ENCODE results near the gene RECQL5.

Gene RECQL5

GRCh38 chr17:75631353-75631752, 35.6 kb downstream of the RECQL5 start:
- H3K4me3 ChIP-seq (ENCODE audit: low read depth, low read length), result no peak overlapping the region
- TF ChIP-seq, protein P1, sequence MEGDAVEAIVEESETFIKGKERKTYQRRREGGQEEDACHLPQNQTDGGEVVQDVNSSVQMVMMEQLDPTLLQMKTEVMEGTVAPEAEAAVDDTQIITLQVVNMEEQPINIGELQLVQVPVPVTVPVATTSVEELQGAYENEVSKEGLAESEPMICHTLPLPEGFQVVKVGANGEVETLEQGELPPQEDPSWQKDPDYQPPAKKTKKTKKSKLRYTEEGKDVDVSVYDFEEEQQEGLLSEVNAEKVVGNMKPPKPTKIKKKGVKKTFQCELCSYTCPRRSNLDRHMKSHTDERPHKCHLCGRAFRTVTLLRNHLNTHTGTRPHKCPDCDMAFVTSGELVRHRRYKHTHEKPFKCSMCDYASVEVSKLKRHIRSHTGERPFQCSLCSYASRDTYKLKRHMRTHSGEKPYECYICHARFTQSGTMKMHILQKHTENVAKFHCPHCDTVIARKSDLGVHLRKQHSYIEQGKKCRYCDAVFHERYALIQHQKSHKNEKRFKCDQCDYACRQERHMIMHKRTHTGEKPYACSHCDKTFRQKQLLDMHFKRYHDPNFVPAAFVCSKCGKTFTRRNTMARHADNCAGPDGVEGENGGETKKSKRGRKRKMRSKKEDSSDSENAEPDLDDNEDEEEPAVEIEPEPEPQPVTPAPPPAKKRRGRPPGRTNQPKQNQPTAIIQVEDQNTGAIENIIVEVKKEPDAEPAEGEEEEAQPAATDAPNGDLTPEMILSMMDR (conservative IDR thresholded peaks at IDR 0.05; ENCODE audit: low read depth, low read length), result no peak
- no peak for DNase-seq (ENCODE audit: low read depth)

DNA sequence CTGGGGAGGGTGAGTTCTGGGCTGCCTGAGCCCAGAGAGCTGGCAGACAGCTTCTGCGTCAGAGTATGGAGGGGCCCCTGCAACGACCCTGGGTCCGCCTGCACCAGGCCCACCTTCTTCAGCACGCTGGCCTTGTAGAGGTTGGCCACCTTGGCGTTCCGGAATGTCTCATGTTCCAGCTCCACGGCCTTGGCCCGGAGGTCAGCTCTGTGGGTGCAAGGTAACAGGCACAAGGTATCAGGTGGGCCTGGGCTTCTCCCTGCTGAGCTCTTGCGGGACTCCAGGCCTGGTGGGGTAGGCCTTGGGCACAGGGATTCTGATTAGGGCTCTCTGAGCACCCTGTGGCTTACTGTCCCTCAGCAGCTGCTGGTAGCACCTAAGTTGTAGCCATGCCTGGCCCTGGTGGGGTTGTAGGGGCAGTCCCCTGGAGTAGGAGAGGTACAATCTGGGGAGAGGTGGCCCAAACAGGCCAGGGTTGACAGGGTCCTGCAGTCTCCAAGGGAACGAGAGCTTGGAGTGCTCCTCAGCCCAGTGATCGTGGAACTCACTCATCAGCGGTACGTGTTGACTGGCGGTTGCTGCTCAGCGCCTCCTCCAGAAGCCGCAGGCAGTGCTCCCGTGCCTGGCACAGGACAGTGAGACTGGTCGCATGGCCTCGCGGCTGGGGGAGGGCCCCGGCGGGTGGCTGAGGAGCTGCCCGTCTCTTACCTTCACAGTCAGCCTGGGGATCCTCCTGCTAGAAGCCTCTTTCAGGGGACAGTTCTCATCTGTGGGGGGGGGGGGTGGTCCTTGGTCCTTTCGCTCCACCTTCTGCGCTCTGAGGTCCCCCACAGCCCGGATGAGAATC, 36.7 kb downstream of the RECQL5 start:
- no peak for DNase-seq (ENCODE audit: low read depth)
- H3K4me3 ChIP-seq (ENCODE audit: low read depth, low read length), result no peak overlapping the region
- TF ChIP-seq, protein P1 (conservative IDR thresholded peaks at IDR 0.05; ENCODE audit: low read depth, low read length), result no peak

DNA sequence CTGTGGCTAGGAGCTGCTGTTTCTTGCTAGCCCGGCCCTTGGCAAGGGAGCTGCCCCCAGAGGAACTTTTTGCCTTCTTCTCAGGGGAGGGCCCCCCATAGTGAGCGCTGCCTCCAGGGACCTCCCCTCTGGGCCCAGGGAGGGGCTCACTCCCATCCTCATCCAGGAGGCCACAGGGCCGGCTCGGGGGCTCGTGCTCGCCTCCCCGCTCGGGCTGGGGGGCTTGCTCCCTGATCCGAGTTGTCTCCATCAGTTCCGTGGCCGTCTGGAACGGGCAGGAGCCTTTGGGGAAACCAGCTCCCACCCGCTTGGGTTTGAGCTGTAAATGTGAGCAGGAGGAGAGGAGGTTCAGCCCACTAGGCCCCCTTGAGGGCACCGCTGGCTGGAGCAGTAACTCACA, 37.8 kb downstream of the RECQL5 start:
- TF ChIP-seq, protein P1 (conservative IDR thresholded peaks at IDR 0.05; ENCODE audit: low read depth, low read length), result no peak
- no peak overlapping the region for H3K4me3 ChIP-seq (ENCODE audit: low read depth, low read length)
- no peak for DNase-seq (ENCODE audit: low read depth)

- no peak overlapping the region for H3K4me3 ChIP-seq (ENCODE audit: low read depth, low read length)
- TF ChIP-seq, protein P1 (conservative IDR thresholded peaks at IDR 0.05; ENCODE audit: low read depth, low read length), result no peak
- DNase-seq (ENCODE audit: low read depth), result no peak
Observed at GRCh38 chr17:75628425-75628824, 38.5 kb downstream of the RECQL5 start.

- no peak for DNase-seq (ENCODE audit: low read depth)
- H3K4me3 ChIP-seq (ENCODE audit: low read depth, low read length), result no peak overlapping the region
- TF ChIP-seq, protein P1 (conservative IDR thresholded peaks at IDR 0.05; ENCODE audit: low read depth, low read length), result no peak
Observed at GRCh38 chr17:75627094-75627493, 39.9 kb downstream of the RECQL5 start.

DNA sequence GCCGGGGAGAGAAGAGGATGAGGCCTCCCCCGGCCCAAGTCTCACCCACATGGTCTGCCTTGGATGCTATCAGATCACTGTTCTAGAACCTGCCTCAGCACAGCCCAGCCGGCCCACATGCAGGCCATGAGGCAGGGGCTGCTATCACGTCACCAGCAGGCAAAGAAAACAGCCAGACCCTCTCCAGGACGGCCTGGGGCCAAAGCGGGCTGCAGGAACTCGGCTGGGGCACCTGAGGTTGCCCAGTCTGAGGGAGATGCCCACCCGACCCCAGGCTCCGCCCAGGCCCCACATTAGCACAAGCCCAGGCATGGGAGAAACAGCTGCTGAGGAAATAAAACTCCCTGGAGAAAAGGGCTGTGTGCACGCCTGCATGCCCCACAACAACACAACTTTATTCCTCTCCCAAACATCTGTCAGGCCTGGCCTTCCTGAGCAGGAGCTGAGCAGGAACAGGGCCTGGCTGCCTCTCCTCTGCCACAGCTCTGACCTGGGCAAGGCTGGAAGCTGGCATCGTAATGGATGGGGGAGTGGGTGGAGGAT, 40.4 kb downstream of the RECQL5 start:
- DNase-seq (ENCODE audit: low read depth), result no peak
- TF ChIP-seq, protein P1 (conservative IDR thresholded peaks at IDR 0.05; ENCODE audit: low read depth, low read length), result no peak
- no peak overlapping the region for H3K4me3 ChIP-seq (ENCODE audit: low read depth, low read length)
